Kidney (tissue), 14 donors: ENCODE results near the gene NUDT16. TPM values are rescaled to one million over a fixed set of nuclear protein-coding genes. Genes with fewer than 3 reads are reported as not detected.
A peak's percentile ranks its signal among the peaks of the same experiment; 100 is the strongest.

Source experiments
- DNase-seq, 5 donors: peaks; one replicate each; pipeline ENCODE4 v3.0.0-alpha.2; 2013 to 2020
- FAIRE-seq: peaks from 2 replicates; lab custom pipeline; 2012; peaks lifted over from hg19 to GRCh38; lab: Jason Lieb, UNC
- H3K27ac ChIP-seq, 2 donors: one replicate each; pipeline ENCODE4 v1.7.0; 2013; ENCODE audit warnings: low read depth in 2 of 2, low read length in 2 of 2, inconsistent platforms in 1 of 2
- H3K27me3 ChIP-seq: one replicate; pipeline ENCODE4 v1.7.1; 2013; ENCODE audit warnings: low read length, inconsistent platforms; ENCODE audit not compliant: control insufficient read depth, insufficient read depth
- H3K36me3 ChIP-seq, 3 donors: one replicate each; pipeline versions ENCODE4 v1.7.0 to v1.7.1; 2013; ENCODE audit warnings: low read length in 3 of 3, control low read depth in 1 of 3, inconsistent platforms in 1 of 3; ENCODE audit not compliant: insufficient read depth in 3 of 3, control insufficient read depth in 2 of 3
- H3K4me1 ChIP-seq, 3 donors: one replicate each; pipeline versions ENCODE4 v1.7.0 to v1.7.1; 2013; ENCODE audit warnings: low read length in 3 of 3, inconsistent platforms in 1 of 3, low read depth in 1 of 3; ENCODE audit not compliant: control insufficient read depth in 2 of 3, insufficient read depth in 2 of 3
- H3K4me3 ChIP-seq, 3 donors: one replicate each; pipeline versions ENCODE4 v1.7.0 to v1.8.1; 2013; ENCODE audit warnings: low read length in 3 of 3, control low read depth in 1 of 3, inconsistent platforms in 1 of 3
- H3K9ac ChIP-seq, 3 donors: one replicate each; pipeline versions ENCODE4 v1.7.0 to v1.7.1; 2013; ENCODE audit warnings: low read length in 3 of 3, control low read depth in 1 of 3, inconsistent platforms in 1 of 3
- H3K9me3 ChIP-seq, 3 donors: one replicate each; pipeline versions ENCODE4 v1.7.0 to v1.7.1; 2013; ENCODE audit warnings: low read length in 3 of 3, control low read depth in 1 of 3, inconsistent platforms in 1 of 3; ENCODE audit not compliant: control insufficient read depth in 2 of 3, insufficient read depth in 1 of 3
- CTCF ChIP-seq: IDR thresholded peaks from 3 replicates; pipeline ENCODE4 v1.5.1; 2012; ENCODE audit warnings: mild to moderate bottlenecking, moderate library complexity, borderline replicate concordance; ENCODE audit not compliant: insufficient read depth; ENCODE audit errors: extremely low read depth
- intact Hi-C: fragments of 100-400 bp; cut with DNase I; formaldehyde crosslinking; loops from one replicate; pipeline ENCODE4 v1.11.1; 2022
- polyA plus RNA-seq: library from polyadenylated mRNA; stranded (reverse); fragments of 350-450 nt; fragmentation: Illumina TruSeq; extraction: RNeasy Lipid Tissue Mini Kit (QIAGEN cat#74804); gene quantifications from one replicate; pipeline ENCODE4 v1.2.3, GENCODE V29; 2014; ENCODE audit warnings: low read depth, low replicate concordance; ENCODE audit not compliant: insufficient read depth
- total RNA-seq: library from RNA; stranded (reverse); fragmentation: NEBNext Ultra II Directional; extraction: Animal tissue kit (Norgen Biotek cat#: 25700); gene quantifications from one replicate; pipeline ENCODE4 v1.2.1, GENCODE V29; 2021
- donor health status: control.
- donor health status: control.
- donor health status: control.
- donor health status: control.
- donor health status: control.
- donor health status: DM: yes; HTN: yes; CAD: no.
- donor health status: Normal renal cell carcinoma (clear cell type).

Gene NUDT16
- total and polyA plus RNA-seq, 2 donors from 2014 or later: 40.1 to 43.2 TPM

- H3K9me3 ChIP-seq: no peaks in the 10 kb centered on the region
- DNase-seq (no peak), FAIRE-seq (no peak)
- intact Hi-C loops: no loop called here
- H3K4me1 ChIP-seq: peaks cover 0 to 9% (median 0%) of the 10 kb centered on the region in 3 donors
- no peak overlapping the region for H3K4me3 ChIP-seq
- no peak overlapping the region for H3K9ac ChIP-seq
- H3K27me3 ChIP-seq: no peaks in the 10 kb centered on the region
- peak overlapping the region in 1 of 2 donors; percentile 47 for H3K27ac ChIP-seq
- H3K36me3 ChIP-seq: no peaks in the 10 kb centered on the region
- no peak for TF ChIP-seq CTCF
Measured at GRCh38 chr3:131350506-131350905, 31.1 kb upstream of the NUDT16 start.

GRCh38 chr3:131353016-131353877 lies 28.3 kb upstream of the NUDT16 start:
- Histone ChIP-seq H3K9ac (no peak overlapping the region), H3K27ac (peak overlapping the region in 1 of 2 donors; percentile 67), H3K4me1 (peaks cover 0 to 9% (median 0%) of the 10 kb centered on the region in 3 donors), H3K27me3 (no peaks in the 10 kb centered on the region), H3K36me3 (no peaks in the 10 kb centered on the region), H3K4me3 (no peak overlapping the region), H3K9me3 (no peaks in the 10 kb centered on the region)
- intact Hi-C loops: no loop called here
- no peak for TF ChIP-seq CTCF
- DNase-seq: peak in 2 of 5 donors; percentile 54 to 64
- no peak for FAIRE-seq

GRCh38 chr3:131353986-131354385 lies 27.6 kb upstream of the NUDT16 start:
- no peak for DNase-seq
- no peak for FAIRE-seq
- H3K4me1 ChIP-seq: peaks cover 0 to 9% (median 0%) of the 10 kb centered on the region in 3 donors
- H3K27ac ChIP-seq: peak overlapping the region in 1 of 2 donors; percentile 67
- H3K9me3 ChIP-seq: no peaks in the 10 kb centered on the region
- intact Hi-C loops: no loop called here
- no peaks in the 10 kb centered on the region for H3K27me3 ChIP-seq
- TF ChIP-seq CTCF: no peak
- H3K9ac ChIP-seq: no peak overlapping the region
- H3K4me3 ChIP-seq: no peak overlapping the region
- H3K36me3 ChIP-seq: no peaks in the 10 kb centered on the region
